GM13976 (cell line): ENCODE measurements around the gene OXSR1.

Experiments
- DNase-seq: peaks from one replicate; pipeline ENCODE4 v3.0.0; 2012; ENCODE audit warnings: low spot score
- in situ Hi-C: fragments of 300-500 bp; cut with MboI; formaldehyde crosslinking; loops from one replicate; pipeline ENCODE4 v1.12.0; 2022; ENCODE audit warnings: low sequenced_read_pairs, mixed read lengths, inconsistent platforms; ENCODE audit not compliant: unreplicated experiment
- TF ChIP-seq, protein P1 (sequence below): IDR thresholded peaks from 2 replicates; pipeline ENCODE4 v1.5.1; 2012; ENCODE audit warnings: borderline replicate concordance, mild to moderate bottlenecking; ENCODE audit not compliant: insufficient read depth; ENCODE audit errors: extremely low read depth, missing control alignments, control extremely low read depth

The OXSR1 gene

DNA sequence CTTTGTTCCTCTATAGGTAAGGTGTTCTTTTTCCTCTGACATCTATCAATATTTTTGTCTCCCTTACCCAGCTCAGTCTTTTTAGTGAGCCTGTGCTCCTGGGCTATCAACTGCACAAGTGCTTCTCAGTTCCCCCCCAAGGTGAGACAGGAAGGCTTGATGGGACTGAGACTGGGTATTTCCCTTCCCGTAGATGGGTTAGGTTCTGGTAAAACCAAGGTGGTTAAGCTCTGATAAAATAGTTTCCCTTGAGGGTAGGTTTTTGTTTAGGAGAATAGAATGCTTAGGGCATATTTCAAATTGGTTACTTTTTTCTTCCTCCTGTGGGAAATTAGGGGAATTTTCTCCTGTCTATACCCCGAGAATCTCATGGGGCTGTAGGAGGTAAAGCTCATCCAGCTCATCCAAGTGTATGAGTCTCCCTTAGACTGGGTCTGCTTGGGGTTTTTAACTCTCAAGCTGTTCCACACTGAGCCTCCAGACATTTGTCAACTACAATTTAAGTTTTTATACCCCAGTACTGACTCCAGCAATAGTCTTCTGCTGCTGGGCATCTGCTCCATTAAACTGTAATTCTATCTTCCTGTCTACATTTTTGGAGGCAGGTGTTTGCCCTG lies 44.9 kb downstream of the OXSR1 start:
- in situ Hi-C loops: no loop called here
- DNase-seq: peak; percentile 38
- TF ChIP-seq, protein P1, sequence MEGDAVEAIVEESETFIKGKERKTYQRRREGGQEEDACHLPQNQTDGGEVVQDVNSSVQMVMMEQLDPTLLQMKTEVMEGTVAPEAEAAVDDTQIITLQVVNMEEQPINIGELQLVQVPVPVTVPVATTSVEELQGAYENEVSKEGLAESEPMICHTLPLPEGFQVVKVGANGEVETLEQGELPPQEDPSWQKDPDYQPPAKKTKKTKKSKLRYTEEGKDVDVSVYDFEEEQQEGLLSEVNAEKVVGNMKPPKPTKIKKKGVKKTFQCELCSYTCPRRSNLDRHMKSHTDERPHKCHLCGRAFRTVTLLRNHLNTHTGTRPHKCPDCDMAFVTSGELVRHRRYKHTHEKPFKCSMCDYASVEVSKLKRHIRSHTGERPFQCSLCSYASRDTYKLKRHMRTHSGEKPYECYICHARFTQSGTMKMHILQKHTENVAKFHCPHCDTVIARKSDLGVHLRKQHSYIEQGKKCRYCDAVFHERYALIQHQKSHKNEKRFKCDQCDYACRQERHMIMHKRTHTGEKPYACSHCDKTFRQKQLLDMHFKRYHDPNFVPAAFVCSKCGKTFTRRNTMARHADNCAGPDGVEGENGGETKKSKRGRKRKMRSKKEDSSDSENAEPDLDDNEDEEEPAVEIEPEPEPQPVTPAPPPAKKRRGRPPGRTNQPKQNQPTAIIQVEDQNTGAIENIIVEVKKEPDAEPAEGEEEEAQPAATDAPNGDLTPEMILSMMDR: no peak

DNA sequence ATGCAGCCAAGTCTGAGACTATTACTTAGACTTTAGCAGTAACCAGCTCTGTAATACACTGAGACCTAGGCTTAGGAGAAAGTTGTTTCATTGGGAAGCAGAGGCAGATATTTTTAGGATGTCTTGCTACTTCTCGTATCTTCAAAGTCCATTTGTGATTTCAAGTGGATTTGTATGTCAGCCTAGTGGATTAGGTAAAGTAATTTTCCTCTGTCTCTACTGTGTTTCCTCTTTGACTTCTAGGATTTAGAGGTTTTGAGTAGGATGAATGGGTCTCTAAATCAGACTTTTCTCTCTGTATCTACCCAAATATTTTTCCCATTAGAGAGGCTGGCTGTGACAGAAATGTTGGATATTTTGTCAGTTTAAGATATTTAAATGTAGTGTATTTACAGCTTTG lies 46.8 kb downstream of the OXSR1 start:
- in situ Hi-C loops: no loop called here
- DNase-seq: no peak
- TF ChIP-seq, protein P1: no peak

- in situ Hi-C loops: no loop called here
- no peak for DNase-seq
- TF ChIP-seq, protein P1: no peak
These were observed 49.2 kb downstream of the OXSR1 start for GRCh38 chr3:38214560-38214959.

- in situ Hi-C loops: no loop called here
- DNase-seq: no peak
- TF ChIP-seq, protein P1: no peak
These were observed 54.4 kb downstream of the OXSR1 start for GRCh38 chr3:38219609-38220197.

GRCh38 chr3:38221005-38221404 lies 55.7 kb downstream of the OXSR1 start:
- no peak for DNase-seq
- in situ Hi-C loops: no loop called here
- TF ChIP-seq, protein P1: no peak

- no peak for DNase-seq
- TF ChIP-seq, protein P1: no peak
- in situ Hi-C loops: no loop called here
These were observed 56.8 kb downstream of the OXSR1 start for GRCh38 chr3:38222032-38222634.

DNA sequence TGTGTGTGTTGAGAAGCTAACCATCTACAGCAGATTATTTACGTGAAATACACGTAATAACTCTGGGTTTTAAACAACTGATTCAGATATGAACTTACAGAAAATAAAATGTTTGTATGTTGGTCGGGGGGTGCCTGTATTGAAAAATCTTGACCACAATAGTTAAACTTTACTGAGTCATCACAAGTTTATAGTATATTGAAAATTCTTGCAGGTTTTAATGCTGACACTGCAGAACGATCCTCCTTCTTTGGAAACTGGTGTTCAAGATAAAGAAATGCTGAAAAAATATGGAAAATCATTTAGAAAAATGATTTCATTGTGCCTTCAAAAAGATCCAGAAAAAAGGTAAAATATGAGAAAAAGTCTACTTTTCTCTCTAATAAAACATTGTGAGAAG lies 59.0 kb downstream of the OXSR1 start:
- no peak for DNase-seq
- in situ Hi-C loops: no loop called here
- TF ChIP-seq, protein P1: no peak
